ENCODE data around the gene ATP10A. TPM values are rescaled to one million over a fixed set of nuclear protein-coding genes. Genes with fewer than 3 reads are reported as not detected.

The ATP10A gene
- total RNA-seq, 4 donors from 2014 or later: 8.1 to 36.0 (median 17.9) TPM

DNA sequence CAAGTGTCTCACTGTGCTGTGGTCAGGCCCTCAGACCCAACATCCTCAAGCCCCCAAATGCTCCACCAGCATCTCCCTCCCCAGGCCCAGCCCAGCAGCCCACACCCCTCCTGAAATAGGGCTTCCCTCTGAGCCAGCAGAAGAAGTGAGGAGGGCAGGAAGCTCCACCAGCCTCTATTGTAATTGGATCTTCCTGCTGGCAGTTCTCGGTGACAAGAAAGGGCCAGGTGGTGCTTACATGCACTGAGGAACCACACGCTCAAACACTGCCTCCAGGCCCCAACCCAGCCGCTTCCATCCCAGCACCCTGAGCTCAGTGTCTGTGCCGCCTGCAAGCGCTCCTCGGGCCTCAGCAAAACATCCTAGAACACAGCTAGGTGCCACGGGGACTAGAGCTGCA lies 96.7 kb downstream of the ATP10A start:
- WGBS, 2 donors: 89% methylated on average over 7 of the region's 7 CpGs
- TF ChIP-seq, protein P1, sequence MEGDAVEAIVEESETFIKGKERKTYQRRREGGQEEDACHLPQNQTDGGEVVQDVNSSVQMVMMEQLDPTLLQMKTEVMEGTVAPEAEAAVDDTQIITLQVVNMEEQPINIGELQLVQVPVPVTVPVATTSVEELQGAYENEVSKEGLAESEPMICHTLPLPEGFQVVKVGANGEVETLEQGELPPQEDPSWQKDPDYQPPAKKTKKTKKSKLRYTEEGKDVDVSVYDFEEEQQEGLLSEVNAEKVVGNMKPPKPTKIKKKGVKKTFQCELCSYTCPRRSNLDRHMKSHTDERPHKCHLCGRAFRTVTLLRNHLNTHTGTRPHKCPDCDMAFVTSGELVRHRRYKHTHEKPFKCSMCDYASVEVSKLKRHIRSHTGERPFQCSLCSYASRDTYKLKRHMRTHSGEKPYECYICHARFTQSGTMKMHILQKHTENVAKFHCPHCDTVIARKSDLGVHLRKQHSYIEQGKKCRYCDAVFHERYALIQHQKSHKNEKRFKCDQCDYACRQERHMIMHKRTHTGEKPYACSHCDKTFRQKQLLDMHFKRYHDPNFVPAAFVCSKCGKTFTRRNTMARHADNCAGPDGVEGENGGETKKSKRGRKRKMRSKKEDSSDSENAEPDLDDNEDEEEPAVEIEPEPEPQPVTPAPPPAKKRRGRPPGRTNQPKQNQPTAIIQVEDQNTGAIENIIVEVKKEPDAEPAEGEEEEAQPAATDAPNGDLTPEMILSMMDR (IDR thresholded peaks at IDR 0.05): no peak
- TF ChIP-seq POLR2A (IDR thresholded peaks at IDR 0.05) (no peak), EP300 (IDR thresholded peaks at IDR 0.05) (no peak)
- no peak for DNase-seq (ENCODE audit: low spot score in 2 of 2)
- Histone ChIP-seq H3K27me3 (no peaks in the 10 kb centered on the region), H3K4me3 (no peak overlapping the region), H3K27ac (no peak overlapping the region), H3K9me3 (peaks cover 0 to 4% (median 0%) of the 10 kb centered on the region in 4 donors), H3K4me1 (peaks cover 0 to 6% (median 0%) of the 10 kb centered on the region in 4 donors), H3K36me3 (peaks cover 0 to 9% (median 0%) of the 10 kb centered on the region in 3 donors)

DNA sequence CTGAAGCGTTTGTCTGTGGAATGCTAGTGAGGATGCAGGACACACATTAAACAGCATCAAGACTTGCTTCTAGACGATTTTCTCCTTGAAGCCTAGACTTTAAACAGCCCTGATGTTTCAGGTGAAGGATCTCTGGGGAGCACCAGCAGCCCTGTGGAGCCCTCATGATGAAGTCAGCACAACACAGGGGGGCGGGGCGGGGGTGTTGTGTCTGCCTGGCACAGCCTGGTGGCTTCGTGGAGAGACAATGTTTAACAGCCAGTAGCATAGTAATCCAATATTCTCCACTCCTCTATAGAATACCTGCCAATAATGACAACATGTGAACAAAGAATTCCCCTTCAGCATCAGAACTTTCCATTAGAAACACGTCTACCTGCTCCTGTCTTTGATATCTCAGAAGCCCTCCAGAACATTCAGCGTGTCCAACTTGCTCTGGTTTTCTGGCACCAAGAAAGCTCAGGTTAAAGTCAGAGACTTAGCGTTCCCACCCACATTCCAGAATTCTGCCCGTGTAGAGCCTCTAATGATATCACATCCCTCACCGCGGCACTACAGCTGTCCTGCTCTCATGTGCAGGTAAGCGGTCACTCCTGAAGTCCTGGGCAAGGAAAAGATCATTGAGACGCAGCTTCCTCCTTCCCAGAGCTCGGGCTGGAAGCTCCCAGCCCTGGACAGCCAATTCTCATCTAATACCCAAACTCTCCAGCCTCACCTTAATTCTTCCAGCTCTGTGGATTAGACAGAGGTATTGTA lies 98.0 kb downstream of the ATP10A start:
- no peaks in the 10 kb centered on the region for H3K27me3 ChIP-seq
- DNase-seq (ENCODE audit: low spot score in 2 of 2): no peak
- H3K4me3 ChIP-seq: no peak overlapping the region
- H3K36me3 ChIP-seq: peaks cover 0 to 9% (median 0%) of the 10 kb centered on the region in 3 donors
- 87 to 90% methylated on average over 14 of the region's 14 CpGs for WGBS, 2 donors
- no peaks in the 10 kb centered on the region for H3K4me1 ChIP-seq
- H3K27ac ChIP-seq: no peak overlapping the region
- no peak for TF ChIP-seq EP300 (IDR thresholded peaks at IDR 0.05)
- TF ChIP-seq, protein P1 (IDR thresholded peaks at IDR 0.05): no peak
- TF ChIP-seq POLR2A (IDR thresholded peaks at IDR 0.05): no peak
- peaks cover 0 to 4% (median 0%) of the 10 kb centered on the region in 4 donors for H3K9me3 ChIP-seq

DNA sequence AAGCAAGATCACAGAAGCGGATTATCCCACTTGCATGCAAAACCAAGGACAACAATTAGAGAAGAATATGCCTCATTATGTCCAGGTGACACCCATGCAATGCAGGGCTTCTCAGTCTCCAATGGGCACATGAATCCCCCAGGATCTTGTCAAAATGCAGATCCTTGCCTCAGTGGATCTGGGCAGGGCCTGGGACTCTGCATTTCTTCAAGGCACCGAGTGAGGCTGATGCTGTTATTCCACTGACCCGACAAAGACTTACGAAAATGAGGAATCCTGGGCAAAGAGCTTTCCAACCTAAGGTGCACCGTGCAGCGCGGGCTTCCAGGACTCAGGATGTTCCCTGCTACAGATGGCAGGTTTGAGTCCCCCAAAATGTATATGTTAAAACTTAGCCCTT lies 99.2 kb downstream of the ATP10A start:
- H3K9me3 ChIP-seq: peaks cover 0 to 4% (median 0%) of the 10 kb centered on the region in 4 donors
- no peaks in the 10 kb centered on the region for H3K4me1 ChIP-seq
- DNase-seq (ENCODE audit: low spot score in 2 of 2): no peak
- 94% methylated on average over 7 of the region's 7 CpGs for WGBS, 2 donors
- no peak overlapping the region for H3K4me3 ChIP-seq
- no peak for TF ChIP-seq POLR2A (IDR thresholded peaks at IDR 0.05)
- no peak for TF ChIP-seq EP300 (IDR thresholded peaks at IDR 0.05)
- TF ChIP-seq, protein P1 (IDR thresholded peaks at IDR 0.05): no peak
- H3K36me3 ChIP-seq: peaks cover 0 to 9% (median 0%) of the 10 kb centered on the region in 3 donors
- H3K27ac ChIP-seq: no peak overlapping the region
- H3K27me3 ChIP-seq: no peaks in the 10 kb centered on the region

DNA sequence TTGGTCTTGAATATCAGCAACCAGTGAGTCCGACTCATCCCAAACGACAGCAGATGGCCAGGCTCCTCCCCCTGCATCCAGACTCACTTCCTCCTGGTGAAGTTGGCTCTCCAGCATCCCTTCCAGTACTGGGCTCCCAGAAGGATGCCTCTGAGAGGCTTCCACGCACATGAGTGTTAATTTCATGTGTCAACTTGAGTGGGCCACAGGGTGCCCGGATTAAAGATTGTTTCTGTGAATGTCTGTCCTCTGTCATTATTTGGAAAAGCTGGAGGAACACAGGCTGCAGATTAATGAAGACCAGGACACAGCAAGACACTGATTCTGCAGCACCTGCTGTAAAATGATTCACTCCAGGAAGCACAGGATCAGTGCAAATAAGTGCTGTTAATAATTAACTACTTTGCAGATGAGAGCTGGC lies 99.8 kb downstream of the ATP10A start:
- Histone ChIP-seq H3K4me3 (no peak overlapping the region), H3K9me3 (peaks cover 0 to 4% (median 0%) of the 10 kb centered on the region in 4 donors), H3K4me1 (no peaks in the 10 kb centered on the region), H3K27me3 (no peaks in the 10 kb centered on the region), H3K27ac (no peak overlapping the region), H3K36me3 (peaks cover 0 to 9% (median 0%) of the 10 kb centered on the region in 3 donors)
- TF ChIP-seq, protein P1 (IDR thresholded peaks at IDR 0.05): no peak
- TF ChIP-seq POLR2A (IDR thresholded peaks at IDR 0.05) (no peak), EP300 (IDR thresholded peaks at IDR 0.05) (no peak)
- DNase-seq (ENCODE audit: low spot score in 2 of 2): no peak
- 53 to 58% methylated on average over 4 of the region's 4 CpGs for WGBS, 2 donors

DNA sequence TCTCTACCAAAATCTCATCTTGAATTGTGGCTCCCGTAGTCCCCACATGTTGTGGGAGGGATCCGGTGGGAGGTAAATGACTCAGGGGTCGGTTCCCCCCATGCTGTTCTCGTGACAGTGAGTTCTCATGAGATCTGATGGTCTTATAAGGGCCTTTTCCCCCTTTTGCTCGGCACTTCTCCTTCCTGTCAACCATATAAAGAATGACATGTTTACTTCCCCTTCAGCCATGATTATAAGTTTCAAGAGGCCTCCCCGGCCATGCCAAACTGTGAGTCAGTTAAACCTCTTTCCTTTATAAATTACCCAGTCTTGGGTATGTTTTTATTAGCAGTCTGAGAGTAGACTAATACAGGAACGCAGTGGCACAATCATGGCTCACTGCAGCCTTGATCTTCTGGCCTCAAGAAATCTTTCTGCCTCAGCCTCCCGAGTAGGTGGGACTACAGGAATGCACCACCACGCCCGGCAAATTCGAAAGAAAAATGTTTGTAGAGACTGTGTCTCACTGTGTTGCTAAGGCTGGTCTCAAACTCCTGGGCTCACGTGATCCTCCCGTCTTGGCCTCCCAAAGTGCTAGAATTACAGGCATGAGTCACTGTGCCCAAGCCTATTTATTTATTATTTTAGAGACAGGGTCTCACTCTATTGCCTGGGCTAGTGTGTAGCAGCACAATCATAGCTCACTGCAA lies 101.0 kb downstream of the ATP10A start:
- WGBS, 2 donors: 80 to 83% methylated on average over 13 of the region's 13 CpGs
- Histone ChIP-seq H3K27ac (no peak overlapping the region), H3K9me3 (peaks cover 0 to 4% (median 0%) of the 10 kb centered on the region in 4 donors)

More for the DNA sequence above, 101.0 kb downstream of the ATP10A start:
- Histone ChIP-seq H3K36me3 (peaks cover 0 to 9% (median 0%) of the 10 kb centered on the region in 3 donors), H3K4me3 (no peak overlapping the region), H3K4me1 (no peaks in the 10 kb centered on the region), H3K27me3 (no peaks in the 10 kb centered on the region)
- DNase-seq (ENCODE audit: low spot score in 2 of 2): no peak
- no peak for TF ChIP-seq POLR2A (IDR thresholded peaks at IDR 0.05)
- TF ChIP-seq, protein P1 (IDR thresholded peaks at IDR 0.05): no peak
- TF ChIP-seq EP300 (IDR thresholded peaks at IDR 0.05): no peak
